OCI-LY7 (cell line): ENCODE results near the gene IRX1.

Experiments
- CTCF ChIP-seq: fragments of 200-600 bp; sonication (generic); conservative IDR thresholded peaks from 2 replicates; pipeline ENCODE4 v1.5.1; 2014; ENCODE audit warnings: mild to moderate bottlenecking, antibody characterized with exemption, low read length, moderate library complexity, mixed read lengths
- EZH2phosphoT487 ChIP-seq: fragments of 200-600 bp; sonication (generic); IDR thresholded peaks from 2 replicates; pipeline ENCODE4 v1.6.1; 2018; ENCODE audit warnings: low read depth, borderline replicate concordance, mild to moderate bottlenecking, mixed run types, antibody characterized with exemption, low read length, moderate library complexity, mixed read lengths

GRCh38 chr5:3546028-3546427, 49.6 kb upstream of the IRX1 start:
- TF ChIP-seq EZH2phosphoT487 (no peak), CTCF (no peak)
